GM12874 (cell line): ENCODE measurements around the gene BNIP2.

Experiments used
- TF ChIP-seq, protein P1 (sequence below): IDR thresholded peaks from 2 replicates; pipeline ENCODE4 v1.5.1; 2011; ENCODE audit warnings: low read depth, mild to moderate bottlenecking, control low read depth, low read length, moderate library complexity; ENCODE audit not compliant: insufficient read depth

The BNIP2 gene

GRCh38 chr15:59699810-59700431 lies 10.8 kb upstream of the BNIP2 start:
- TF ChIP-seq, protein P1, sequence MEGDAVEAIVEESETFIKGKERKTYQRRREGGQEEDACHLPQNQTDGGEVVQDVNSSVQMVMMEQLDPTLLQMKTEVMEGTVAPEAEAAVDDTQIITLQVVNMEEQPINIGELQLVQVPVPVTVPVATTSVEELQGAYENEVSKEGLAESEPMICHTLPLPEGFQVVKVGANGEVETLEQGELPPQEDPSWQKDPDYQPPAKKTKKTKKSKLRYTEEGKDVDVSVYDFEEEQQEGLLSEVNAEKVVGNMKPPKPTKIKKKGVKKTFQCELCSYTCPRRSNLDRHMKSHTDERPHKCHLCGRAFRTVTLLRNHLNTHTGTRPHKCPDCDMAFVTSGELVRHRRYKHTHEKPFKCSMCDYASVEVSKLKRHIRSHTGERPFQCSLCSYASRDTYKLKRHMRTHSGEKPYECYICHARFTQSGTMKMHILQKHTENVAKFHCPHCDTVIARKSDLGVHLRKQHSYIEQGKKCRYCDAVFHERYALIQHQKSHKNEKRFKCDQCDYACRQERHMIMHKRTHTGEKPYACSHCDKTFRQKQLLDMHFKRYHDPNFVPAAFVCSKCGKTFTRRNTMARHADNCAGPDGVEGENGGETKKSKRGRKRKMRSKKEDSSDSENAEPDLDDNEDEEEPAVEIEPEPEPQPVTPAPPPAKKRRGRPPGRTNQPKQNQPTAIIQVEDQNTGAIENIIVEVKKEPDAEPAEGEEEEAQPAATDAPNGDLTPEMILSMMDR: no peak

- TF ChIP-seq, protein P1: no peak
These were observed 7.2 kb upstream of the BNIP2 start for GRCh38 chr15:59696332-59696731.

DNA sequence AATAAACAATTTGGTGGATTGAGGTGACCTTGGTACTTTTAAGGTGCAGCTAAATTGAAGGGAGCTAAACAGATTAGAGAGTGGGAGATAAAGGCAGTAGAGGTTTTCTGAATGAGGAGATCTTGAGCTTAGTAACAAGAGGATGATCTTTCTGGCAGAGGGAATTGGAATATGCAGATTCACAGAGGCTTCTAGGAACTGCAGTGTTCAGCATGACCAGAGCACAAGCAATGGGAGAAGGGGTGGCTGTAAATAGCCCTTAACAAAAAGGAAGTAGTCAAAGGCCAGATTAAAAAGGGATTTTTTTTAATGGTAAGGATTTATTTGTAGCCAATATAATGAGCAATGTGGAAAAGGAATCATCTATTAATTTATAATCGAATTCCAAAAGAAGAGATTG lies 5.7 kb upstream of the BNIP2 start:
- TF ChIP-seq, protein P1: no peak

- TF ChIP-seq, protein P1: peak; percentile 41; the same call in 1 of the 2 replicates
These were observed 2.2 kb upstream of the BNIP2 start for GRCh38 chr15:59691194-59691805.

DNA sequence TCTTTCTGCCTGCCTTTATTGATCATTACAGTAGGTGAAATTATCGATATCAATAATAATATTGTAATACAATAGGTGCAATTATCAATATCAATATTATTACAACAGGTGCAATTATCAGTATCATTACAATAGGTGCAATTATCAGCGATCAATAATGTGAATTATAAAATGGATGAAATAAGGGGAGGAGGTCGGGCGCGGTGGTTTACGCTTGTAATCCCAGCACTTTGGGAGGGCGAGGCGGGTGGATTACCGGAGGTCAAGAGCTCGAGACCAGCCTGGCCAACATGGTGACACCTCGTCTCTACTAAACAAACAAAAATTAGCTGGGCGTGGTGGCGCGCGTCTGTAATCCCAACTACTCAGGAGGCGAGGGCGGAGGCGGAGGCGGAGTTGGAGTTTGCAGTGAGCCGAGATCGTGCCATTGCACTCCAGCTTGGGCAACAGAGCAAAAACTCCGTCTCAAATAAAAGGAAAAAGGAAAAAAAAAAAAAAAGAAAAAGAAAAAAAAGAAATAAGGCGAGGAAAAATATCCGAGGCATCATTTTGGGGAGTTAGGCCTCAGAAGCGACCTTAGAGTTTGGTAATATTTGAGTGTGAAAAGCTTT lies 611 bp upstream of the BNIP2 start:
- TF ChIP-seq, protein P1: no peak

DNA sequence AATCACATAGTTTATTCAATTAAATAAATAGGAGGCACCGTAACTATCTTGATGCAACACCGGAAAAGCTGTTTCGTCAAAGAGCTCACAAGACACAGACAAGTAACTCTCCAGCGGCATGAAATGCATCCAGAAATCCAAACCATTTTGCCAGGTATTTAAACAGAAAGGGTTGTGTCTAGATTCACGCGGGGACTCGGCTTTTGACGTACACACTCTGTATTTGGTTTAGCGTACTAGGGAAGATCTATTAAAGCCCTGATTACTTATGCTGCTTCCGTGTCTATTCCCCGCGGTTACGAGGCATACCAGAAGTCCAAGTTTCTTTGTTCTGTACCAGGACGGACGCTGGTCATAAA lies 718 bp downstream of the BNIP2 start:
- TF ChIP-seq, protein P1: no peak

- TF ChIP-seq, protein P1: no peak
These were observed 1.3 kb downstream of the BNIP2 start for GRCh38 chr15:59687836-59688235.
